Mucosa of descending colon (tissue), 3 donors: Measurements from ENCODE around the gene SCRN2. TPM values are rescaled to one million over a fixed set of nuclear protein-coding genes. Genes with fewer than 3 reads are reported as not detected.

Experiments used
- ATAC-seq: fragments of 200-7000 bp; cut with Tn5 transposase; one replicate; pipeline ENCODE4 v1.9.1; 2020; ENCODE audit warnings: mild to moderate bottlenecking, moderate library complexity
- DNase-seq, 3 donors: peaks; one replicate each; pipeline ENCODE4 v3.0.0-alpha.2; 2020
- H3K36me3 ChIP-seq: fragments of 200-600 bp; one replicate; pipeline ENCODE4 v1.8.0; 2021; ENCODE audit warnings: low read depth, mild to moderate bottlenecking
- H3K4me1 ChIP-seq: fragments of 200-600 bp; one replicate; pipeline ENCODE4 v1.8.0; 2021; ENCODE audit warnings: low read depth, mild to moderate bottlenecking
- H3K4me3 ChIP-seq: fragments of 200-600 bp; one replicate; pipeline ENCODE4 v1.8.0; 2021; ENCODE audit warnings: mild to moderate bottlenecking
- H3K9me3 ChIP-seq: fragments of 200-600 bp; one replicate; pipeline ENCODE4 v1.8.0; 2021; ENCODE audit warnings: mild to moderate bottlenecking
- intact Hi-C, 2 donors: fragments of 100-400 bp; cut with DNase I in 1 of 2; cut with micrococcal nuclease in 1 of 2; formaldehyde crosslinking; loops; one replicate each; pipeline versions ENCODE4 v1.11.0 to v1.11.1; 2022; cut with DNase I, micrococcal nuclease
- total RNA-seq, 3 donors: library from RNA; stranded (reverse); fragmentation: NEBNext Ultra II Directional in 2 of 3; extraction: Animal tissue kit (Norgen Biotek cat#: 25700) in 2 of 3; gene quantifications; one replicate each; pipeline versions ENCODE4 v1.2.1 to v1.2.4, GENCODE V29; 2021 to 2023
- TF ChIP-seq, protein P1 (sequence below): fragments of 200-600 bp; IDR thresholded peaks from one replicate; pipeline ENCODE4 v1.8.0; 2022; ENCODE audit warnings: antibody characterized with exemption, mild to moderate bottlenecking
- donor health status: DM: no; HTN: no; CAD: no; lungs with moderate emphysema.
- donor health status: DM: no; HTN: no; CAD: no.
- donor health status: DM: no; HTN: yes; CAD: no.

SCRN2 gene
- total RNA-seq, 3 donors from 2014 or later = 38.4 to 45.1 (median 38.5) TPM

DNA sequence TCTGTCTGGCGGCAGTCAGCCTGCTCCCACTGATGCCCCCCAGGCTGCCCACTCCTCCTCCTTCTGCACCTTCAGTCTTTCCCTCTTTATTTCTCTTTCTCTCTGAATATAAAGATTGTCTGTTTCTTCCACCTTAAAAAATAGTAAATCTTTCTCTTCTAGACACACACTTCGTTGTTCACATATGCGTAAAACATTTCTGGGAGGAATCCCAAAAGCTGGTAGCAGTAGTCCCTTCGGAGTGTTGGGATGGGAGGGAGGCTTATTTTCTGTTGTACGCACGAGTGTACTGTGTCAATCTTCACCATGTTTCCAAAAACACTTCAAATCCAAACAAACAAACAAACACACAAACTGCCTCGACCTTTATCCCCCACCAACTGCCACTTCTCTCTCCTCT lies 29.4 kb downstream of the SCRN2 start:
- no peak overlapping the region for H3K4me3 ChIP-seq
- DNase-seq (no peak), ATAC-seq (no peak)
- peaks cover 27% of the 10 kb centered on the region for H3K4me1 ChIP-seq
- peaks cover 14% of the 10 kb centered on the region for H3K36me3 ChIP-seq
- H3K9me3 ChIP-seq = no peaks in the 10 kb centered on the region
- TF ChIP-seq, protein P1, sequence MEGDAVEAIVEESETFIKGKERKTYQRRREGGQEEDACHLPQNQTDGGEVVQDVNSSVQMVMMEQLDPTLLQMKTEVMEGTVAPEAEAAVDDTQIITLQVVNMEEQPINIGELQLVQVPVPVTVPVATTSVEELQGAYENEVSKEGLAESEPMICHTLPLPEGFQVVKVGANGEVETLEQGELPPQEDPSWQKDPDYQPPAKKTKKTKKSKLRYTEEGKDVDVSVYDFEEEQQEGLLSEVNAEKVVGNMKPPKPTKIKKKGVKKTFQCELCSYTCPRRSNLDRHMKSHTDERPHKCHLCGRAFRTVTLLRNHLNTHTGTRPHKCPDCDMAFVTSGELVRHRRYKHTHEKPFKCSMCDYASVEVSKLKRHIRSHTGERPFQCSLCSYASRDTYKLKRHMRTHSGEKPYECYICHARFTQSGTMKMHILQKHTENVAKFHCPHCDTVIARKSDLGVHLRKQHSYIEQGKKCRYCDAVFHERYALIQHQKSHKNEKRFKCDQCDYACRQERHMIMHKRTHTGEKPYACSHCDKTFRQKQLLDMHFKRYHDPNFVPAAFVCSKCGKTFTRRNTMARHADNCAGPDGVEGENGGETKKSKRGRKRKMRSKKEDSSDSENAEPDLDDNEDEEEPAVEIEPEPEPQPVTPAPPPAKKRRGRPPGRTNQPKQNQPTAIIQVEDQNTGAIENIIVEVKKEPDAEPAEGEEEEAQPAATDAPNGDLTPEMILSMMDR = no peak
- intact Hi-C loops = no loop called here

DNA sequence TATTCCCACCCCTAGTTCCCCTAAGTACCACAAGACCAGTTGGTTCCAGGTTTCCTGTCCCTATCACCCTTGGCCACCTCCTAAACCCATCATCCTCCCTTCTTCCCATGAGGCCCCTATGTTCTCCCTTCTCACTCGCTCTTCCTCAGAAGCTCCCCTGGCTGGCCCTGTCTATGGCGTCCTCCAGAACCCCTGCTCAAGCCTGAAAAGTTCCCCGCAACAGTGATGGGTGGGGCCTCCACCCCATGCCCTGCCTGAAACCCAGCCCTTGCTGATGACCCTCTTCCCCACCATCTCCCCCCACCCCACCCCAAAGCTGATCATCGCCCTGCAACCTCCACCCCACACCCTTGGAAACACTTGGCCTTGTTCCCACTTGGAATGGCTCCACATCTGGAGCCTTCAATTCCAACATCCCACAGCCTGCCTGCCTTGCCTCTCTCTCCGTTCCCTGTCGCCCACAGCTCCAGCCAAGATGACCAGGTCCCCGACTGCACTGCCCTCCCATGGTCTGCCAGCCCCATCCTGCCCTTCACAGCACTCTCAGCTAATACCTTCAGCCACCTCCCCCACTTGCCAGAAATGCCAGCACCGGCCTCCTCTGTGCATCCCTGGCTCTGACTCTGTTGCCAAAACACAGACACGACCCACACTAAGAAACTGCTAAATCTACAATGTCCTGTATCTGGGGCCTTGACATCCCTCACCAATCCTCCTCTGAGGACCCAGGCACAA lies 30.0 kb downstream of the SCRN2 start:
- Histone ChIP-seq H3K36me3 (peaks cover 14% of the 10 kb centered on the region), H3K9me3 (no peaks in the 10 kb centered on the region)

DNA sequence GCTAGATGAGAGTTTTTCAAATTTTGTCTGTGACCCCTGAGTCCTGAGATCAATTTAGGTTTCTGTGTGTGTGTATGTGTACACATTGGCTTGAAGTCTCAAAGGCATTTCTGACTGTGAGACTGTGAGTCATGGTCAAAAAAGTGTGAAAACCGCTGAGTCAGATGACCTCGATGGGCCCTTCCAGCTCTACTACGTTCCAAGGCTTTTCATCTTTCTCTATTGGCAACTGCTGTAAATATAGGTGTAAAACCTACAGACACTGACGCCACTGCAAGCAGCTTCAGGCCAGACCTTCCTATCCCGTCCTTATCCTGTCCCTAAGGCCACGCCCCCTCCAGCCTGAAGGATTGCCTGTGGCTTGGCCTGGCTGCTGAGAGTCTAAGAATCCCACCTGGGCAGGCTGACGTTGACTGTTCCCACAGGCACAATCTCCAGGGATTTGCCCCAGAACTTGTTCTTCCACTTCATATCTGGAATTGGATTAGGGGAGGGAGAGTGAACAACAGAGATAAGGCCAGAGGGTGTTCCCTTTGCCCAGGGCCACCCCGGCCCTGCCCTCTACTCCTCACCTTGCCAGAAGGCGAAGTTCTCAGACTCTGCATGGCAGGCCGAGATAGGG lies 30.8 kb downstream of the SCRN2 start:
- Histone ChIP-seq H3K9me3 (no peaks in the 10 kb centered on the region), H3K36me3 (peaks cover 7% of the 10 kb centered on the region), H3K4me3 (no peak overlapping the region), H3K4me1 (peaks cover 27% of the 10 kb centered on the region)
- DNase-seq (peak; percentile 87 to 90 (median 88)), ATAC-seq (peak; percentile 88)
- TF ChIP-seq, protein P1 = no peak
- intact Hi-C loops = no loop called here

More for the DNA sequence above, 30.0 kb downstream of the SCRN2 start:
- DNase-seq = peak in 1 of 3 donors; percentile 76
- Histone ChIP-seq H3K4me3 (no peak overlapping the region), H3K4me1 (peaks cover 27% of the 10 kb centered on the region)
- intact Hi-C loops = no loop called here
- TF ChIP-seq, protein P1 = no peak
- ATAC-seq = peak; percentile 30

DNA sequence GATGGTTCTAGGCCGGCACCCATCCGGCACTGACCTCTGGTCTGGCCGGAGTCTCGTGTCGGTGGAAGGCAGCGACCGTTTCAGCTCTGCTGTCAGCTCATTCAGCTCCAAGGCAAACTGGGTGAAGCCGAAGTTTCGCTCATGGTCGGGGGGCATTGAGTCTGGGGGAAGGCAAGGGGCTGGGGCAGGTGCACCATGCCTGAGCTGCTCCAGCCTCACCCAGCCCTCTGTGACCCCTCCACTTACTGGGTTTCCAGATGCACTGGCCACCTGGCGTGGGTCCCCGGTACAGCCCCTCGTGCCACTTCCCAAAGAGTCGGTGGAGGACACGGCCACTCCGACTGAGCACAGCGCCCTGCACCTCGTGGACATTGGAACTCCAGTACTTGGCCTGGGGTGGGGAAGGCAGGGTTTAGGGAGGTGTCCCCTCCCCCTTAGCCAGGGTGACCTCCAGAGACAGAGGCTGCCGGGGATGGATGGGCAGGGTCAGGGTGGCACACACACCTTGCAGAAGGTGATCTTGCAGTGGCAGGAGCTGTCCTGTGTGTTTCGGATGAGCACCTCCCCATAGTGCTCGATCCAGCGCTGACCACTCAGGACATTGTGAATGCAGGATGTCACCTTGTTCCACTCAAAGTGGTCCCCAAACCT lies 32.1 kb downstream of the SCRN2 start:
- DNase-seq = no peak
- peaks cover 4% of the 10 kb centered on the region for H3K36me3 ChIP-seq
- ATAC-seq = no peak

DNA sequence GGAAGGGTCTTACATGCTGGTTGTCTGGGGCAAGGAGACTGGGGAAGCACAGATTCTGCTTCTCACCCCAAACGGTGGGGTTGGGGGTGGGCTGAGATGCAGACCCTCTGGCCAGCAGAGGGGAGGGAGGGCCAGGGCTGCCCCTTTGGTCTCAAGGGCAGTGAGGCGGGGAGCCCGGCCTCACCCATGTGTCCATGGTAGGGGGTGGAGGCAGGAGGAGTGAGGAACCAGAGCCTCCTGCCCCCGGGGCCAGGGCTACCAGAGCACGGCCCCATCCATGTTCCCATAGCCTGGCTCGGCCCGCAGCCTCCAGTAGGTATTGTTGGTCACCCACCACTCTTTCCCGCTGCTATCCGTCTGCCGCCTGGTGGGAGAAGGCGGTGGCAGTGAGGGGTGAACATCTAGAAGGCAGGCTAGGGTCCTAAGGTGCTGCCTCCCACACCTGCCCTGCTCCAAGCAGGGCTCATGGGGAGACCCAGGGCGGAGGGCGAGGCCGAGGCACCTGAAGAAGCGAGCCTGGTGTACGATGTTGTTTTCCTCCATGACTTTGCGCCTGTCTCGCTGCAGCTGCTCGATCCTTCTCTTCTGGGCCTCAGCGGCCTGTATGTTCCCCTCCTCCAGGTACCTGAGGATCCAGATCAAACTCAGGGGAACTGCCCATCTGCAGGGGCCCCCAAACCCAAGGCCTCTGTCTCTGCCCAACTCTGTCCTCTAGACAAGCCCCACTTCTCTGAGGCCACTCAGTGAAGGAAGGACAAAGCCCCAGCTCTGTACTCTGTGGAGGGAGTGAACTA lies 32.8 kb downstream of the SCRN2 start:
- no peak for DNase-seq

More for the DNA sequence above, 32.1 kb downstream of the SCRN2 start:
- H3K9me3 ChIP-seq = no peaks in the 10 kb centered on the region
- TF ChIP-seq, protein P1 = no peak
- H3K4me3 ChIP-seq = no peak overlapping the region
- intact Hi-C loops = no loop called here
- H3K4me1 ChIP-seq = peaks cover 22% of the 10 kb centered on the region

More for the DNA sequence above, 32.8 kb downstream of the SCRN2 start:
- intact Hi-C loops = no loop called here
- Histone ChIP-seq H3K9me3 (no peaks in the 10 kb centered on the region), H3K36me3 (peaks cover 4% of the 10 kb centered on the region), H3K4me3 (no peak overlapping the region), H3K4me1 (peaks cover 21% of the 10 kb centered on the region)
- TF ChIP-seq, protein P1 = no peak
- no peak for ATAC-seq
